Measurements from ENCODE around the gene PYM1. TPM values are rescaled to one million over a fixed set of nuclear protein-coding genes. Genes with fewer than 3 reads are reported as not detected.

Gene PYM1
- total and polyA plus RNA-seq, 2 of the 13 experiments (the other 11 are each of a cell fraction or from before 2014, with no cell fraction given), result 44.0 to 51.8 TPM

- TF ChIP-seq GLI4 (CRISPR knock-in tag; IDR thresholded peaks at IDR 0.05; ENCODE audit: borderline replicate concordance) (no peak), CENPX (CRISPR knock-in tag; IDR thresholded peaks at IDR 0.05) (no peak), ZNF747 (CRISPR knock-in tag; IDR thresholded peaks at IDR 0.05; ENCODE audit: borderline replicate concordance) (0 out of 2 replicates have a peak, but pooled peaks have one; percentile 48), SIN3B (IDR thresholded peaks at IDR 0.05; ENCODE audit: low read length) (no peak), SMARCE1 (IDR thresholded peaks at IDR 0.05; ENCODE audit: borderline replicate concordance) (no peak), ZNF235 (CRISPR knock-in tag; IDR thresholded peaks at IDR 0.05; ENCODE audit: borderline replicate concordance) (no peak), THRA (CRISPR knock-in tag; IDR thresholded peaks at IDR 0.05; ENCODE audit: borderline replicate concordance) (no peak), ZNF772 (CRISPR knock-in tag; IDR thresholded peaks at IDR 0.05) (0 out of 2 replicates have a peak, but pooled peaks have one; percentile 2), SP4 (CRISPR knock-in tag; IDR thresholded peaks at IDR 0.05) (peak; percentile 94), SOX13 (IDR thresholded peaks at IDR 0.05) (no peak), SOX13 (CRISPR knock-in tag; conservative IDR thresholded peaks at IDR 0.05 in 1 of 2, IDR thresholded peaks at IDR 0.05 in 1 of 2) (no peak), CREB1 (IDR thresholded peaks at IDR 0.05) (peak; percentile 58), CREB1 (CRISPR knock-in tag; IDR thresholded peaks at IDR 0.05) (peak; percentile 89), KLF11 (CRISPR knock-in tag; IDR thresholded peaks at IDR 0.05) (0 out of 2 replicates have a peak, but pooled peaks have one; percentile 11), ZNF737 (CRISPR knock-in tag; IDR thresholded peaks at IDR 0.05; ENCODE audit: borderline replicate concordance) (no peak), ATF1 (CRISPR knock-in tag; IDR thresholded peaks at IDR 0.05) (peak; percentile 72), ZFP1 (CRISPR knock-in tag; IDR thresholded peaks at IDR 0.05) (no peak), ZNF598 (CRISPR knock-in tag; IDR thresholded peaks at IDR 0.05; ENCODE audit: borderline replicate concordance) (peak; percentile 46; the same call in 1 of the 2 replicates), ZNF616 (CRISPR knock-in tag; IDR thresholded peaks at IDR 0.05; ENCODE audit: low read depth) (no peak), HNRNPUL1 (IDR thresholded peaks at IDR 0.05; ENCODE audit: low read depth, low read length) (no peak), TIGD3 (CRISPR knock-in tag; IDR thresholded peaks at IDR 0.05; ENCODE audit: borderline replicate concordance) (no peak), LBX2 (CRISPR knock-in tag; IDR thresholded peaks at IDR 0.05; ENCODE audit: borderline replicate concordance) (no peak), ZNF430 (CRISPR knock-in tag; IDR thresholded peaks at IDR 0.05) (peak; percentile 21; the same call in 1 of the 2 replicates), ATF2 (CRISPR knock-in tag; IDR thresholded peaks at IDR 0.05) (no peak), ZBTB42 (CRISPR knock-in tag; IDR thresholded peaks at IDR 0.05) (0 out of 2 replicates have a peak, but pooled peaks have one; percentile 39), CBX1 (IDR thresholded peaks at IDR 0.05; ENCODE audit: low read depth) (no peak), PHF5A (CRISPR knock-in tag; IDR thresholded peaks at IDR 0.05; ENCODE audit: low read depth, unreplicated experiment) (no peak)
Observed at GRCh38 chr12:55966408-55967281, 39.0 kb upstream of the PYM1 start, which contains the start of gene CDK2 (continued).

Data from HepG2 (cell line).